B cell (primary cell): ENCODE data around the gene XRCC4.

Experiments
- EZH2 ChIP-seq: IDR thresholded peaks from 2 replicates; pipeline ENCODE4 v1.6.1; 2012; ENCODE audit warnings: borderline replicate concordance, low read depth, mild to moderate bottlenecking, moderate library complexity, low read length; ENCODE audit not compliant: insufficient read depth, poor library complexity, severe bottlenecking
- TF ChIP-seq, protein P1 (sequence below): fragments of 200-600 bp; IDR thresholded peaks from one replicate; pipeline ENCODE4 v1.8.0; 2022; ENCODE audit warnings: antibody characterized with exemption, mild to moderate bottlenecking

DNA sequence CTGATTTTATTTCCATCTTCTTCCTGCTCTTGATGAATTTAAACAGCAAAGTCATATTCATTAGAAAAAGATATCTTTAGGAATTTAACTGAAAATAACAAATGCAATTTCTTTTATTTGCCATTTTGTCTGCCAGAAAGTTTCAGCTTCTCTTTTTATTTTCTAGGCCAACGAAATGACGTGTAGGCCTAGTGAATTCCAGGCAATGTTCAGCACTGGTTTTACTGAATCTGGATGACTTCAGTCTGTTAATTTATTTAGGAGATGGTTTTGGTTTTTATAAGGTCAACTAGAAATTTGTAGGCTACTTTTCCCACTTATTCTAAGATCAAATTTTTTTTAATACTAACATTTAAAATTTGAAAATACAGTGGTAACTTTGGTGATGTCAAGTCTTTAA lies 265.1 kb downstream of the XRCC4 start:
- TF ChIP-seq, protein P1, sequence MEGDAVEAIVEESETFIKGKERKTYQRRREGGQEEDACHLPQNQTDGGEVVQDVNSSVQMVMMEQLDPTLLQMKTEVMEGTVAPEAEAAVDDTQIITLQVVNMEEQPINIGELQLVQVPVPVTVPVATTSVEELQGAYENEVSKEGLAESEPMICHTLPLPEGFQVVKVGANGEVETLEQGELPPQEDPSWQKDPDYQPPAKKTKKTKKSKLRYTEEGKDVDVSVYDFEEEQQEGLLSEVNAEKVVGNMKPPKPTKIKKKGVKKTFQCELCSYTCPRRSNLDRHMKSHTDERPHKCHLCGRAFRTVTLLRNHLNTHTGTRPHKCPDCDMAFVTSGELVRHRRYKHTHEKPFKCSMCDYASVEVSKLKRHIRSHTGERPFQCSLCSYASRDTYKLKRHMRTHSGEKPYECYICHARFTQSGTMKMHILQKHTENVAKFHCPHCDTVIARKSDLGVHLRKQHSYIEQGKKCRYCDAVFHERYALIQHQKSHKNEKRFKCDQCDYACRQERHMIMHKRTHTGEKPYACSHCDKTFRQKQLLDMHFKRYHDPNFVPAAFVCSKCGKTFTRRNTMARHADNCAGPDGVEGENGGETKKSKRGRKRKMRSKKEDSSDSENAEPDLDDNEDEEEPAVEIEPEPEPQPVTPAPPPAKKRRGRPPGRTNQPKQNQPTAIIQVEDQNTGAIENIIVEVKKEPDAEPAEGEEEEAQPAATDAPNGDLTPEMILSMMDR: no peak
- no peak for TF ChIP-seq EZH2
